ENCODE data around the gene MINAR2.
A peak's percentile ranks its signal among the peaks of the same experiment; 100 is the strongest.

Gene MINAR2

DNA sequence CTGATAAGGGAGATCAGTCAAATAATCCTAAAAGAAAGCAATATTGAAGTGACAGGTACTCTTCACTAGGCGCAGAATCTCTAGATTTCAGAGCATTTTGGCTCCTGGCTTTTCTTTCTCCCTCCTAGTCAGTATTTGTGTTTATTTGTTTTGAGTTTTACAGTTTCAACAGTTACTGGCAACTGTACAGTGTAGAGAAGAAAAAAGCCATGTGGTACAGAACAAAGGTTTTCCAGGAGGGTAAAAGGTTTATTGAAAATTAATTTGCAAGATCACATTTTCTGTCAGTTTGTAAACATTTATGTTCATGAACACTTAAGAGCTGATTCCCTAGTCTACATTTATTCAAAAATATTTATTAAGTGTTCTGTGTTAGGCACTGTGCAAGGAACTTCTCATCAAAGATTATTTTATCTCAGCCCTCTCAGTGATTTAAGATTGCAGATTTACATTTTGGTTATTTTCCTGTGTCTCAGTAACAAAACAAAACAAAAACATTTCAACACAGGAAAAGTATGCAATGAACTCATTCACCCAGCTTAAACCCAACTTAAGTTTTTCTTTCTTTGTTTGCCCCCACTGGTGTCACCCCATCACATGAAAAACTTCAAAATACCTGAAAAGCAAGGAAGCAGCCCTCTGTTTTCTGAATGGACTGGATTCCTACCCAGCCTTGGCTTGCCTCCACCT lies 12.9 kb downstream of the MINAR2 start:
- Mint-ChIP-seq H3K4me3 (no peak overlapping the region), H3K36me3 (ENCODE audit: low read depth) (no peaks in the 10 kb centered on the region), H3K9me3 (no peaks in the 10 kb centered on the region), H3K27me3 (ENCODE audit: low read depth) (no peaks in the 10 kb centered on the region), H3K27ac (no peak overlapping the region), H3K4me1 (ENCODE audit: low read depth) (no peaks in the 10 kb centered on the region)
- DNase-seq (ENCODE audit: low spot score): no peak

DNA sequence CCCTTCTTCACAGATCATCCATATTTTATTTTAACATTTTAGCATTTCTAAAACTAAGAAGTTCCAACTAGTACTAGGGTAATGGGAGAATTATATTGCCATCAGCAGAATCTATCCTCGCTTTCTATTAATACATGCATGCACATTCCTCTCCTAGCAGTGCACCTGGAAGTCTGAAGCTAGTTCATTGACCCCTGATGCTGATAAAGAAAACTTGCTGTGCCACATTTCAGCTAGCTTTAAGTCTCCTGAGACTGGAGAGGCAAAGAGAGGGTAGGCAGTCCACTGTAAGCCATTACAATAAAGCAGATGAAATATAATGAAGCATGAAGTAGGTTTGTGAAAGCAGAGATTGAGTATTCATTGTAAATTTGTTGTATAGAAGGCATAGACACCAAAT lies 15.8 kb downstream of the MINAR2 start:
- no peaks in the 10 kb centered on the region for H3K9me3 Mint-ChIP-seq
- no peaks in the 10 kb centered on the region for H3K36me3 Mint-ChIP-seq (ENCODE audit: low read depth)
- H3K27ac Mint-ChIP-seq: no peak overlapping the region
- no peak overlapping the region for H3K4me3 Mint-ChIP-seq
- H3K27me3 Mint-ChIP-seq (ENCODE audit: low read depth): no peaks in the 10 kb centered on the region
- DNase-seq (ENCODE audit: low spot score): no peak
- H3K4me1 Mint-ChIP-seq (ENCODE audit: low read depth): no peaks in the 10 kb centered on the region

DNA sequence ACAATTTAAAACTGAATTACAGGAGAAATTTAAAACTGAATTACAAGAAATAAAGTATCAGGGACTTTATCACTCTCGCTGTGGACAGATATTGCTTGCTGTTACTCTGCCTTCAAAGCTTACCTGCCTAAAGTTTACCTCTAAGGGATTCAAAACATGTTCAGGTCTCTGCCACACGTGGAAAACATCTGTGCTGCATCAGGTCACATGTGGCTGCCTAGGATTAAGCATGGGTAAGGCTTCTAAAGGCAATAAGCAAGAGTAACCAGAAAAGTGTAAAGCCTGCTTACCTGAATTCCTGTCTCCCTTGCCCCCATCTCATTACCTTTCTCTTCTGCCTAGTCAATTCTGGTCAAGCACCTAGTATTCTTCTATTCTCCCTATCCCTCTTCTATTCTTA lies 18.9 kb downstream of the MINAR2 start:
- H3K27me3 Mint-ChIP-seq (ENCODE audit: low read depth): no peaks in the 10 kb centered on the region
- no peaks in the 10 kb centered on the region for H3K9me3 Mint-ChIP-seq
- H3K27ac Mint-ChIP-seq: no peak overlapping the region
- no peaks in the 10 kb centered on the region for H3K4me1 Mint-ChIP-seq (ENCODE audit: low read depth)
- H3K4me3 Mint-ChIP-seq: no peak overlapping the region
- DNase-seq (ENCODE audit: low spot score): no peak
- H3K36me3 Mint-ChIP-seq (ENCODE audit: low read depth): no peaks in the 10 kb centered on the region

DNA sequence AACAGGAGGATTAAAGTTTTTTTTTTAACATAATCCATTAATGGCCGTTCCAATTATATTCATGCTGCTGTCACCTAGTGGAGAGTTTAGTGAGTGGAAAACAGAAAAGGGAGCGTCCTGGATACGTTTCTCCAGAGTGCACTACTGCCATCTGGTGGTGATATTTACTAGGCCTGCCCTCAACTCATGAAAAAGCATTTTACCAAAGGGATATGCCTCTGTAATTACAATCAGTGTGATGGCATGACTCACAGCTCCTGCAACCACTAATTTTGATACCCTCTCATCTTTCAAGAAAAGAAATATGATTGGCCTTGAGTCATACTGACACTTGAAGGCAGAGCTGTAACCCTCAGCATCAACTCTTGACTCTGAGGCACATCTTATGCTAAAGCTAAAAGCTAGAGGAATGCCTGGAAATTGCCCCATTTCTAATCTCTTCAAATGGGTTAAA lies 20.1 kb downstream of the MINAR2 start:
- no peaks in the 10 kb centered on the region for H3K27me3 Mint-ChIP-seq (ENCODE audit: low read depth)
- no peaks in the 10 kb centered on the region for H3K36me3 Mint-ChIP-seq (ENCODE audit: low read depth)
- H3K9me3 Mint-ChIP-seq: no peaks in the 10 kb centered on the region
- peak; percentile 61 for DNase-seq (ENCODE audit: low spot score)
- H3K4me3 Mint-ChIP-seq: no peak overlapping the region
- H3K4me1 Mint-ChIP-seq (ENCODE audit: low read depth): no peaks in the 10 kb centered on the region
- H3K27ac Mint-ChIP-seq: no peak overlapping the region

DNA sequence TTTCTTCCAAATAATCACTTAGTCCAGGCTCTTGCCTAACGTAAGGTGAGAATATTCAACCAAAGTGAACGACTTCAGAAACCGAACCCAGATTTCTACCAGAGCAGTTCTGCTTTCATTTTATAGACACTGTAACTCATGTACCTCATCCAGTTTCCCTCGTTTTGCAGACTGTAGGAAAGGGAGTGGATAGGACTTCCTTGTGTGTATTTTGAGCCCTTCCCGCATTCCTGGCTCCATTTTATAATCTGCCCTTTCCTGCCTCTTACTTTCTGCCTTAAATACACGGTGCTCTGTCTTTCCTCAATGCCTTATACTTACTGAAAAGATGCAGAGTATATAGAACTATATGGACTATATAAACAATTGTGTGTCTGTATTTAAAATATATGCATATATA lies 20.8 kb downstream of the MINAR2 start:
- H3K4me3 Mint-ChIP-seq: no peak overlapping the region
- H3K36me3 Mint-ChIP-seq (ENCODE audit: low read depth): no peaks in the 10 kb centered on the region

DNA sequence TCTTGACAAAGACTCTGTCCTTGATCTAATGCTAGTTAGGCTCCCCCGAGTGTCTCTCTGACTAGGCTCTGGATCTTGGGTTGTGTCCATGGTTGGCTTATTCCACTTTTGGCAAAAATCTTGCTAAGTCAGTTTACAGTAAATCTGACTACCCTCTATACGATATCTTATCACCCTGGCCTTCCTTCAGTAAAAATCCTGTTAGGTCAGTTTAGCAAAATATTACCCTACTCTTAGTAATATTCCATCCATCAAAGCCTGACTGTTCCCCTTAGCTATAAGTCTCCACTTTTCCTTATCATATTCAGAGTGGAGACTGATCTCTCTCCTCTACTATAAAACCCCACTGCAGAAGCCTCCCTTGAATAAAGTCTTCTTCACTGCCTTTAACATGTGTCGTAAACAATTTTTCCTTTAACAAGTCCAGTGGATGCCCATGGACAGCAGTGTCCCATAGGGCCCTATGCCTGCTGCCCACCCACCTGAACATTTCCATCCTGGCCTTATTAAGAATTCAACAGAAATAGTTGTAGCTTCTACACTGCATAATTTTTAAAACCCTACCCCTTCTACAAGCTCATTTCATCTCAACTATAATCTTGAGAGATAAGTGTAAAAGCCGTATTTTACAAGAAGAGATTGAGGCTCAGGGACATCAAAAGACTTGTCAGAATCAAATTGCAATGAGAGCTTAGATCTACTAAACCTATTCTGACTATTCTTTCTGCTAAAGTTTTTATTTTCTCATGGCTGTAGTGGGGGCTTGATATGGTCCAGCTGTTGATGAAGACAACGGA lies 22.3 kb downstream of the MINAR2 start:
- H3K36me3 Mint-ChIP-seq (ENCODE audit: low read depth): no peaks in the 10 kb centered on the region
- no peak overlapping the region for H3K27ac Mint-ChIP-seq
- DNase-seq (ENCODE audit: low spot score): no peak
- H3K9me3 Mint-ChIP-seq: no peaks in the 10 kb centered on the region
- no peaks in the 10 kb centered on the region for H3K27me3 Mint-ChIP-seq (ENCODE audit: low read depth)
- H3K4me3 Mint-ChIP-seq: no peak overlapping the region
- no peaks in the 10 kb centered on the region for H3K4me1 Mint-ChIP-seq (ENCODE audit: low read depth)

More for the DNA sequence above, 20.8 kb downstream of the MINAR2 start:
- H3K4me1 Mint-ChIP-seq (ENCODE audit: low read depth): no peaks in the 10 kb centered on the region
- H3K27me3 Mint-ChIP-seq (ENCODE audit: low read depth): no peaks in the 10 kb centered on the region
- no peak for DNase-seq (ENCODE audit: low spot score)
- H3K9me3 Mint-ChIP-seq: no peaks in the 10 kb centered on the region
- no peak overlapping the region for H3K27ac Mint-ChIP-seq

DNA sequence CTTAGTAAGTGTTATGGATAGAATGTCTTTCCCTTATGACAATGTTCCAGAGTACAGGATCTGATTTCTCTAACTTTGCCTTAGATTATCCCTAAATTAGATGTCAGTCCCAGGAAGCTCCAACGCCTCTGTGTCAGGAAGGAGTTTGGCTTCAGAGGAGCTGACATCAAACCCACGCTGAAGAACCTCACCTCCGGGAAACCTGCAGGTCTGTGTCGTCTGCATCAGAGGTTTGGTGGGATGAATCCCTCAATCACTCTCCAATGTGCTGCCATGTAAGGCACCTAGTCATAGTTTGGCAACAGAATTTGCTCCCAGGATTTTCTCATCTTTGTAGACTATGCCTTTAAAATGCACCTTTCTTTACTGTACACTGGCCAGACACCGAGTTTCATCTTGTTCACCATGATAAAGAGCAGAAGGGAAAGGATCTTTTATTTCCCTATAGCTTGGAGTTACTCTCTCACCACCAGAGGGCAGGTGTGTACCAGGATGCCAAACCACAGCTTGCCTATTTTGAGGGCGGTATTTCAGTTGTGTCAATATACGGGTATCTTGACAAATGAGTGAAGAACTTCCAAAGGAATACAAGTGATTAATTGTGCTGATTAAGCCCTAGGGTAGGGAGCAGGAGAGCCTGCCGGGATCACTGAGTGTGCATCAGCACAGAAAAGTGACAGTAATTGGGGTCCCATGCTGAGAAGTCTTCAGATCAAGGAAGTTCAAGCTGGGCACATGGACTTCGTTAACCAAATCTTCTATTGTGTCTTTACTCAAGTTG lies 23.4 kb downstream of the MINAR2 start:
- no peaks in the 10 kb centered on the region for H3K4me1 Mint-ChIP-seq (ENCODE audit: low read depth)
- no peak overlapping the region for H3K27ac Mint-ChIP-seq
- H3K36me3 Mint-ChIP-seq (ENCODE audit: low read depth): no peaks in the 10 kb centered on the region
- no peaks in the 10 kb centered on the region for H3K27me3 Mint-ChIP-seq (ENCODE audit: low read depth)
- H3K9me3 Mint-ChIP-seq: no peaks in the 10 kb centered on the region
- DNase-seq (ENCODE audit: low spot score): peak; percentile 17
- H3K4me3 Mint-ChIP-seq: no peak overlapping the region

DNA sequence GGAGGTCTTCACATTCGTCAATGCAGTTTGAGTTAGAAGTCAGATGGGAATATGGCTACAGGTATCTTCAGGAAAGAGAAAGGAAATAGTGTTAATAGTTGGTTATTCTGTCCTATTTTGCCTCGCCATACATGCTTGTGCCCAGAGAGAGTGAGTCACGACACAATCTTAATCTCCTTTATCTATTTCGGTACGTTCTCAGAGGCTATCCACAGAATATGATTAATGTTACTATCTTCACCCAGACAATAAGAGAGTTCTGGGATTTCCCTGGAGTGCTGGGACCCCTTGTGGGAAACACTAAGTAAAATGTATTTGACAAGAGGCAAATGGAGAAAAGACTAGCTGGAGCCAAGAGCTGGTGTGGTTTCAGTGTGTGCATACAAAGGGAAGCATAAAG lies 25.5 kb downstream of the MINAR2 start:
- no peak for DNase-seq (ENCODE audit: low spot score)
- no peaks in the 10 kb centered on the region for H3K4me1 Mint-ChIP-seq (ENCODE audit: low read depth)
- H3K4me3 Mint-ChIP-seq: no peak overlapping the region
- H3K27ac Mint-ChIP-seq: no peak overlapping the region
- H3K27me3 Mint-ChIP-seq (ENCODE audit: low read depth): no peaks in the 10 kb centered on the region
- H3K9me3 Mint-ChIP-seq: no peaks in the 10 kb centered on the region
- no peaks in the 10 kb centered on the region for H3K36me3 Mint-ChIP-seq (ENCODE audit: low read depth)

DNA sequence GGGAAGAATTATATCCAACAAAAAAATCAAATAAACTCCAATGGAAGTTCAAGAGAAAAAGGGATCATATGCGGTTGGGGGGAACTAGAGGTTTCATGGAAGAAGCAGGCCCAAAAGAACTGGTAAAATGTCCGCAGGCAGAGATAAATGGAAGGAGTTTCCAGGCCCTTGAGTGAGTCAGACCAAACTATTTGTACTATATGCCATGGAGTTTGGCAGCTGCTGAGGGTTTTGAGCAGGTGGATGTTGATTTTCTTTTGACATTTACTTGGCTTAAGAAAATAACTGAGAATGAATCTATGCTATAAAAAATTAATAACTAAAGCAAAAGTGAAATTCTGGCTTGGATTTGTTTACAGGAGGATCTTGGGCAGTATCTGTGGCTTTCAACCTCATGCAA lies 33.7 kb downstream of the MINAR2 start:
- Mint-ChIP-seq H3K27ac (no peak overlapping the region), H3K27me3 (ENCODE audit: low read depth) (no peaks in the 10 kb centered on the region), H3K4me3 (no peak overlapping the region), H3K9me3 (no peaks in the 10 kb centered on the region), H3K36me3 (ENCODE audit: low read depth) (no peaks in the 10 kb centered on the region), H3K4me1 (ENCODE audit: low read depth) (no peaks in the 10 kb centered on the region)
- no peak for DNase-seq (ENCODE audit: low spot score)

DNA sequence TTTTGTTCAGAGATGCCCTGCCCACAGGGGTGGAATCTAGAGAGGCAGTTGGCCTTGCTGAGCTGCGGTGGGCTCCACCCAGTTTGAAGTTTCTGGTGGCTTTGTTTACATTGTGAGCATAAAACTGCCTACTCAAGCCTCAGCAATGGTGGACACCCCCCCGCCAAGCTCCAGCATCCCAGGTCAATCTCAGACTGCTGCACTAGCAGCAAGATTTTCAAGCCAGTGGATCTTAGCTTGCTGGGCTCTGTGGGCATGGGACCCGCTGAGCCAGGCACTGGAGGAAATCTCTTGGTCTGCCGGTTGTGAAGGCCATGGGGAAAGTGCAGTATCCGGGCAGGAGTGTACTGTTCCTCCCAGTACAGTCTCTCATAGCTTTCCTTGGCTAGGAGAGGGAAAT lies 55.5 kb downstream of the MINAR2 start:
- DNase-seq (ENCODE audit: low spot score): no peak
- Mint-ChIP-seq H3K36me3 (ENCODE audit: low read depth) (no peaks in the 10 kb centered on the region), H3K4me1 (ENCODE audit: low read depth) (no peaks in the 10 kb centered on the region), H3K4me3 (no peak overlapping the region), H3K27me3 (ENCODE audit: low read depth) (no peaks in the 10 kb centered on the region), H3K9me3 (peaks cover 8% of the 10 kb centered on the region), H3K27ac (no peak overlapping the region)

DNA sequence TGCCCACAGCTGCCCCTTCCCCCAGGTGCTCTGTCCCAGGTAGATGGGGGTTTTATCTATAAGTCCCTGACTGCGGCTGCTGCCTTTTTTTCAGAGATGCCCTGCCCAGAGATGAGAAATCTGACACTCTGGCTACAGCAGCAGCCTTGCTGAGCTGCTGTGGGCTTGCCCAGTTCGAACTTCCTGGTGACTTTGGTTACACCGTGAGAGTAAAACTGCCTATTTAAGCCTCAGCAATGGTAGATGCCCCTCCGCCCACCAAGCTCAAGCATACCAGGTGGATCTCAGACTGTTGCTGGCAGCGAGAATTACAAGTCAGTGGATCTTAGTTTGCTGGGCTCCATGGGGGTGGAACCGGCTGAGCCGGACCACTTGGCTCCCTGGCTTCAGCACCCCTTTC lies 56.8 kb downstream of the MINAR2 start:
- Mint-ChIP-seq H3K9me3 (no peaks in the 10 kb centered on the region), H3K4me3 (no peak overlapping the region), H3K4me1 (ENCODE audit: low read depth) (no peaks in the 10 kb centered on the region), H3K27ac (no peak overlapping the region), H3K27me3 (ENCODE audit: low read depth) (no peaks in the 10 kb centered on the region), H3K36me3 (ENCODE audit: low read depth) (no peaks in the 10 kb centered on the region)
- DNase-seq (ENCODE audit: low spot score): no peak

DNA sequence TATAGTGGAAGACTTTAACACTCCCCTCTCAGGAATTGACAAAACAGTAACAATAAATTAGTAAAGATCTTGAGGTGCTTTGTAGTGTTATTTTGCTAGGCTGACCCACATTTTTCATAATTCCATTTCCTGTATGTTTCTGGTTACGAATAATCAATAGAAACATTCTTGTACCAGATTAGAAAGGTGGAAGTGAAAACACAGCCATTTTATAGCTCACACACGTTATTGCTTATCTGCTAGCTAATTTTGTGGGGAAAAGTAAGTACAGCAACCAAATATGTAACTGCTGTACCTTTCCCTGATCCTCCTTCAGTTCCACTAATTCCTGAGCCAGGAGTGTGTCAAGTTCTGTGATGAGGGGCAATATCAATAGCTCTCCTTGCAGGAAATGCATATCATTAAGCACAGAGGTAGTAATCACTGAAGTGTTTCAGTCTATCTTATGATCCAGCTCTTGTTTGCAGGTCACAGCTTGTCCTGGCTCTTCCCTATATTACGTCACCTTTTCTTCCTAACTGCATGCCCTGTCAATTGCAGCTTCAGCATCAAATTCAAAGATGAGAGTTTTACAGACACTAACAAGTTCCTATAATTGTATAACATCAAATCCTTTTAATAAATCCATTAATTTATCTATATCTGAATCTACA lies 59.4 kb downstream of the MINAR2 start:
- Mint-ChIP-seq H3K36me3 (ENCODE audit: low read depth) (no peaks in the 10 kb centered on the region), H3K4me3 (no peak overlapping the region), H3K27ac (no peak overlapping the region), H3K4me1 (ENCODE audit: low read depth) (no peaks in the 10 kb centered on the region), H3K27me3 (ENCODE audit: low read depth) (no peaks in the 10 kb centered on the region), H3K9me3 (no peaks in the 10 kb centered on the region)
- no peak for DNase-seq (ENCODE audit: low spot score)
